Panc1 (cell line): ENCODE results near the gene HEPACAM2. TPM values are rescaled to one million over a fixed set of nuclear protein-coding genes. Genes with fewer than 3 reads are reported as not detected.

Experiments
- ATAC-seq: fragments of 200-7000 bp; cut with Tn5 transposase; 2 replicates; pipeline ENCODE4 v1.9.1; 2020; ENCODE audit warnings: mild to moderate bottlenecking, moderate library complexity
- BruUV-seq: library from RNA; stranded (reverse); fragments of 400-500 nt; replicated peaks from 2 replicates; lab custom pipeline; 2021; lab: Mats Ljungman, UMichigan
- CTCF ChIA-PET: fragments of 300-600 bp; sonication (Branson Sonifier 250); formaldehyde crosslinking; loops from one replicate; lab custom pipeline; 2022; ENCODE audit warnings: antibody characterized with exemption; lab: Charles Lee
- POLR2A ChIA-PET: fragments of 300-600 bp; sonication (Branson Sonifier 250); formaldehyde crosslinking; loops from one replicate; lab custom pipeline; 2022; ENCODE audit warnings: antibody characterized with exemption; lab: Charles Lee
- DNase-seq: peaks from one replicate; pipeline ENCODE4 v3.0.0-alpha.2; 2010; ENCODE audit warnings: low read depth, low spot score
- H3K27ac ChIP-seq: 2 replicates; pipeline ENCODE4 v1.5.1; 2011; ENCODE audit warnings: mild to moderate bottlenecking, low read length, inconsistent platforms
- H3K27me3 ChIP-seq: fragments of 200-500 bp; sonication (Bioruptor generic); 2 replicates; pipeline ENCODE4 v1.6.0; 2014; ENCODE audit warnings: low read length, inconsistent platforms; ENCODE audit not compliant: control insufficient read depth, insufficient read depth
- H3K36me3 ChIP-seq: fragments of 200-500 bp; sonication (Bioruptor generic); 2 replicates; pipeline ENCODE4 v1.5.1; 2014; ENCODE audit warnings: inconsistent platforms, mild to moderate bottlenecking, low read length, moderate library complexity; ENCODE audit not compliant: control insufficient read depth, insufficient read depth
- H3K4me1 ChIP-seq: 2 replicates; pipeline ENCODE4 v1.5.1; 2011; ENCODE audit warnings: inconsistent platforms, mild to moderate bottlenecking, low read length, moderate library complexity; ENCODE audit not compliant: control insufficient read depth, insufficient read depth
- H3K4me3 ChIP-seq, 2 experiments: 2 replicates each; pipeline ENCODE4 v1.5.1; 2011 to 2012; ENCODE audit warnings: low read depth in 2 of 2, low read length in 2 of 2, mild to moderate bottlenecking in 2 of 2, inconsistent platforms in 1 of 2, moderate library complexity in 1 of 2
- H3K9me3 ChIP-seq: fragments of 200-500 bp; sonication (Bioruptor generic); 2 replicates; pipeline ENCODE4 v1.5.1; 2014; ENCODE audit warnings: low read depth, mild to moderate bottlenecking, inconsistent platforms, low read length, moderate library complexity; ENCODE audit not compliant: control insufficient read depth, insufficient read depth
- CTCF ChIP-seq: fragments of 450-650 bp; IDR thresholded peaks from 2 replicates; pipeline ENCODE4 v1.5.1; 2017; ENCODE audit warnings: mild to moderate bottlenecking
- POLR2AphosphoS5 ChIP-seq: IDR thresholded peaks from 2 replicates; pipeline ENCODE4 v1.6.1; 2012; ENCODE audit warnings: mild to moderate bottlenecking, low read depth, low read length, moderate library complexity
- REST ChIP-seq, 2 experiments: IDR thresholded peaks; 2 replicates each; pipeline ENCODE4 v1.6.1; 2011 to 2012; ENCODE audit warnings: low read depth in 2 of 2, control low read depth in 1 of 2, low read length in 1 of 2, mild to moderate bottlenecking in 1 of 2, moderate library complexity in 1 of 2; ENCODE audit not compliant: insufficient read depth in 1 of 2
- SIN3A ChIP-seq: IDR thresholded peaks from 2 replicates; pipeline ENCODE4 v1.6.1; 2012; ENCODE audit warnings: low read depth, mild to moderate bottlenecking, low read length, moderate library complexity, borderline replicate concordance; ENCODE audit not compliant: insufficient read depth
- TCF7L2 ChIP-seq: IDR thresholded peaks from 2 replicates; pipeline ENCODE4 v1.6.1; 2011; ENCODE audit warnings: mild to moderate bottlenecking, low read depth, low read length, inconsistent platforms
- in situ Hi-C: cut with HindIII; loops from 2 replicates; pipeline ENCODE4 v1.10.0; 2016; ENCODE audit warnings: low sequenced_read_pairs, low pct_unique_long_range_greater_than_20kb
- intact Hi-C: fragments of 100-400 bp; cut with micrococcal nuclease; formaldehyde crosslinking; loops from one replicate; pipeline ENCODE4 v1.10.0; 2022; ENCODE audit not compliant: unreplicated experiment
- total RNA-seq: library from RNA; stranded (reverse); gene quantifications from one replicate; pipeline ENCODE4 v1.2.1, GENCODE V29; 2021; ENCODE audit not compliant: unreplicated experiment

HEPACAM2 gene
- total RNA-seq, 1 experiment from 2014 or later, result not detected

GRCh38 chr7:93142127-93142526 lies 84.1 kb downstream of the HEPACAM2 start:
- TF ChIP-seq CTCF (no peak), REST (IDR thresholded peaks at IDR 0.05; ENCODE audit: insufficient read depth in 1 of 2, low read depth in 2 of 2, low read length in 1 of 2) (no peak), TCF7L2 (no peak), POLR2AphosphoS5 (no peak), SIN3A (no peak)
- ChIA-PET CTCF (no interaction called here), POLR2A (no interaction called here)
- in situ Hi-C loops (no loop called here), intact Hi-C loops (no loop called here)
- ATAC-seq (no peak), DNase-seq (no peak)
- no peaks in the 10 kb centered on the region for H3K27me3 ChIP-seq
- H3K4me3 ChIP-seq, result no peak overlapping the region
- no peak overlapping the region for H3K27ac ChIP-seq
- no peaks in the 10 kb centered on the region for H3K9me3 ChIP-seq
- no peaks in the 10 kb centered on the region; the same call in 1 of the 2 replicates for H3K4me1 ChIP-seq
- no peaks in the 10 kb centered on the region for H3K36me3 ChIP-seq
- no TSS peak for BruUV-seq

GRCh38 chr7:93140582-93141191 lies 85.6 kb downstream of the HEPACAM2 start:
- Histone ChIP-seq H3K36me3 (no peaks in the 10 kb centered on the region), H3K9me3 (no peaks in the 10 kb centered on the region), H3K4me3 (no peak overlapping the region), H3K27ac (no peak overlapping the region), H3K27me3 (no peaks in the 10 kb centered on the region; the same call in 1 of the 2 replicates), H3K4me1 (no peaks in the 10 kb centered on the region)
- DNase-seq (no peak), ATAC-seq (no peak)
- intact Hi-C loops (no loop called here), in situ Hi-C loops (no loop called here)
- CTCF ChIA-PET, result no interaction called here
- POLR2A ChIA-PET, result no interaction called here
- TF ChIP-seq REST (IDR thresholded peaks at IDR 0.05; ENCODE audit: insufficient read depth in 1 of 2, low read depth in 2 of 2, low read length in 1 of 2) (no peak), TCF7L2 (no peak), SIN3A (no peak), POLR2AphosphoS5 (no peak), CTCF (no peak)
- no TSS peak for BruUV-seq
